ENCODE data around the gene HOXC6. TPM values are rescaled to one million over a fixed set of nuclear protein-coding genes. Genes with fewer than 3 reads are reported as not detected.

HOXC6 gene
- polyA plus RNA-seq, 3 donors = not detected

GRCh38 chr12:54017878-54018467, 10.3 kb upstream of the HOXC6 start:
- 2% methylated on average over 25 of the region's 34 CpGs for WGBS (ENCODE audit: insufficient coverage)
- peaks cover 27% of the 10 kb centered on the region for H3K4me1 Mint-ChIP-seq
- no peaks in the 10 kb centered on the region for H3K79me2 ChIP-seq (ENCODE audit: insufficient read depth, low read length)
- no peak overlapping the region for H3K9ac ChIP-seq (ENCODE audit: insufficient read depth, low read length, poor library complexity, severe bottlenecking)
- peak overlapping the region; percentile 63 to 83 for H3K4me3 Mint-ChIP-seq
- intact Hi-C loops (cut with micrococcal nuclease) = no loop called here
- no peak overlapping the region for H3K27ac ChIP-seq (ENCODE audit: low read depth in 1 of 2, low read length in 2 of 2)
- H3K4me3 ChIP-seq (replicated peaks in 1 of 3; ENCODE audit: low read depth in 2 of 3, low read length in 3 of 3) = peak overlapping the region; percentile 12 to 64 (median 16)
- H2AFZ ChIP-seq (ENCODE audit: insufficient read depth, low read depth, low read length, poor library complexity, severe bottlenecking) = peak overlapping the region; percentile 76
- peaks cover 14 to 16% of the 10 kb centered on the region in 2 donors for H3K4me1 ChIP-seq (ENCODE audit: control insufficient read depth in 1 of 2, insufficient read depth in 2 of 2, low read length in 2 of 2)
- H3K36me3 Mint-ChIP-seq = peaks cover 0 to 4% of the 10 kb centered on the region in 2 donors
- peaks cover 96 to 100% (median 100%) of the 10 kb centered on the region in 3 donors for H3K27me3 Mint-ChIP-seq (ENCODE audit: low read depth in 3 of 3)
- H3K4me2 ChIP-seq (replicated peaks; ENCODE audit: extremely low read depth, low read length, poor library complexity, severe bottlenecking) = peak overlapping the region; percentile 69
- no peak for DNase-seq
- peaks cover 10 to 41% of the 10 kb centered on the region in 2 donors for H3K9me3 ChIP-seq (replicated peaks in 1 of 2; ENCODE audit: control insufficient read depth in 1 of 2, insufficient read depth in 1 of 2, low read length in 2 of 2)
- H3K27ac Mint-ChIP-seq = no peak overlapping the region
- H3K36me3 ChIP-seq (replicated peaks in 1 of 2; ENCODE audit: control insufficient read depth in 1 of 2, insufficient read depth in 2 of 2, low read length in 2 of 2) = no peaks in the 10 kb centered on the region
- peaks cover 95 to 100% of the 10 kb centered on the region in 2 donors for H3K27me3 ChIP-seq (ENCODE audit: control insufficient read depth in 2 of 2, insufficient read depth in 2 of 2, low read length in 2 of 2)
- TF ChIP-seq CTCF (IDR thresholded peaks at IDR 0.05) = no peak
- H3K9me3 Mint-ChIP-seq = peaks cover 0 to 45% (median 14%) of the 10 kb centered on the region in 7 donors
- H4K20me1 ChIP-seq (ENCODE audit: insufficient read depth, low read length) = no peaks in the 10 kb centered on the region

- intact Hi-C loops (cut with micrococcal nuclease) = no loop called here
- no peak overlapping the region for H3K9ac ChIP-seq (ENCODE audit: insufficient read depth, low read length, poor library complexity, severe bottlenecking)
- H3K36me3 ChIP-seq (replicated peaks in 1 of 2; ENCODE audit: control insufficient read depth in 1 of 2, insufficient read depth in 2 of 2, low read length in 2 of 2) = no peaks in the 10 kb centered on the region
- Mint-ChIP-seq H3K36me3 (peaks cover 0 to 4% of the 10 kb centered on the region in 2 donors), H3K27ac (no peak overlapping the region), H3K4me1 (peaks cover 27% of the 10 kb centered on the region), H3K27me3 (ENCODE audit: low read depth in 3 of 3) (peaks cover 96 to 100% (median 100%) of the 10 kb centered on the region in 3 donors), H3K9me3 (peaks cover 0 to 40% (median 14%) of the 10 kb centered on the region in 7 donors), H3K4me3 (peak overlapping the region in 1 of 2 donors; percentile 83)
- no peaks in the 10 kb centered on the region for H4K20me1 ChIP-seq (ENCODE audit: insufficient read depth, low read length)
- DNase-seq = no peak
- WGBS (ENCODE audit: insufficient coverage) = 24% methylated on average over 17 of the region's 29 CpGs
- H3K27me3 ChIP-seq (ENCODE audit: control insufficient read depth in 2 of 2, insufficient read depth in 2 of 2, low read length in 2 of 2) = peaks cover 95 to 100% of the 10 kb centered on the region in 2 donors
- peak overlapping the region in 1 of 3 experiments; percentile 64 for H3K4me3 ChIP-seq (replicated peaks in 1 of 3; ENCODE audit: low read depth in 2 of 3, low read length in 3 of 3)
- peak overlapping the region; percentile 76 for H2AFZ ChIP-seq (ENCODE audit: insufficient read depth, low read depth, low read length, poor library complexity, severe bottlenecking)
- no peak overlapping the region for H3K27ac ChIP-seq (ENCODE audit: low read depth in 1 of 2, low read length in 2 of 2)
- H3K4me1 ChIP-seq (ENCODE audit: control insufficient read depth in 1 of 2, insufficient read depth in 2 of 2, low read length in 2 of 2) = peaks cover 14 to 16% of the 10 kb centered on the region in 2 donors
- peak overlapping the region; percentile 69 for H3K4me2 ChIP-seq (replicated peaks; ENCODE audit: extremely low read depth, low read length, poor library complexity, severe bottlenecking)
- H3K9me3 ChIP-seq (replicated peaks in 1 of 2; ENCODE audit: control insufficient read depth in 1 of 2, insufficient read depth in 1 of 2, low read length in 2 of 2) = peaks cover 10 to 38% of the 10 kb centered on the region in 2 donors
- no peak for TF ChIP-seq CTCF (IDR thresholded peaks at IDR 0.05)
- no peaks in the 10 kb centered on the region for H3K79me2 ChIP-seq (ENCODE audit: insufficient read depth, low read length)
These were observed 9.7 kb upstream of the HOXC6 start for GRCh38 chr12:54018468-54018984.

Data from CD14-positive monocyte (primary cell).